Measurements from ENCODE around the gene MRM2.

The MRM2 gene

DNA sequence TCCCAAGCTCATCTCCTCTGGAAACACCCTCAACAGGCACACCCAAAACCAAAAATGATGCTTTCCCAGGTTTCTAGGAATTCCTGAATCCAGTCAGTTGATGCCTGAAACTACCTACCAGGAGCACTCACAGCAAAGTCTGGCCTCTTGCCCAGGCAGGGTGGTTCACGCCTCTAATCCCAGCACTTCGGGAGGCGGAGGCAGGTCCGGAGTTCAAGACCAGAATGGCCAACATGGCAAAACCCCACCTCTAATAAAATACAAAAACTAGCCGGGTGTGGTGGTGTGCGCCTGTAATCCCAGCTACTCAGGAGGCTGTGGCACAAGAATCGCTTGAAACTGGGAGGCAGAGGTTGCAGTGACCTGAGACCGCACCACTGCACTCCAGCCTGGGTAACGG is 11.1 kb downstream of the MRM2 start:
- in situ Hi-C loops (cut with HindIII; ENCODE audit: low pct_ligation_motif_present, low sequenced_read_pairs), result no loop called here
- no peak overlapping the region for H3K27ac ChIP-seq
- H3K27me3 ChIP-seq (replicated peaks), result no peaks in the 10 kb centered on the region
- DNase-seq, result no peak
- peaks cover 18% of the 10 kb centered on the region for H3K36me3 ChIP-seq (replicated peaks)
- H3K4me3 ChIP-seq (ENCODE audit: low read depth, low read length), result no peak overlapping the region
- TF ChIP-seq, protein P1, sequence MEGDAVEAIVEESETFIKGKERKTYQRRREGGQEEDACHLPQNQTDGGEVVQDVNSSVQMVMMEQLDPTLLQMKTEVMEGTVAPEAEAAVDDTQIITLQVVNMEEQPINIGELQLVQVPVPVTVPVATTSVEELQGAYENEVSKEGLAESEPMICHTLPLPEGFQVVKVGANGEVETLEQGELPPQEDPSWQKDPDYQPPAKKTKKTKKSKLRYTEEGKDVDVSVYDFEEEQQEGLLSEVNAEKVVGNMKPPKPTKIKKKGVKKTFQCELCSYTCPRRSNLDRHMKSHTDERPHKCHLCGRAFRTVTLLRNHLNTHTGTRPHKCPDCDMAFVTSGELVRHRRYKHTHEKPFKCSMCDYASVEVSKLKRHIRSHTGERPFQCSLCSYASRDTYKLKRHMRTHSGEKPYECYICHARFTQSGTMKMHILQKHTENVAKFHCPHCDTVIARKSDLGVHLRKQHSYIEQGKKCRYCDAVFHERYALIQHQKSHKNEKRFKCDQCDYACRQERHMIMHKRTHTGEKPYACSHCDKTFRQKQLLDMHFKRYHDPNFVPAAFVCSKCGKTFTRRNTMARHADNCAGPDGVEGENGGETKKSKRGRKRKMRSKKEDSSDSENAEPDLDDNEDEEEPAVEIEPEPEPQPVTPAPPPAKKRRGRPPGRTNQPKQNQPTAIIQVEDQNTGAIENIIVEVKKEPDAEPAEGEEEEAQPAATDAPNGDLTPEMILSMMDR (IDR thresholded peaks at IDR 0.05; ENCODE audit: low read depth, low read length, missing control alignments), result no peak

DNA sequence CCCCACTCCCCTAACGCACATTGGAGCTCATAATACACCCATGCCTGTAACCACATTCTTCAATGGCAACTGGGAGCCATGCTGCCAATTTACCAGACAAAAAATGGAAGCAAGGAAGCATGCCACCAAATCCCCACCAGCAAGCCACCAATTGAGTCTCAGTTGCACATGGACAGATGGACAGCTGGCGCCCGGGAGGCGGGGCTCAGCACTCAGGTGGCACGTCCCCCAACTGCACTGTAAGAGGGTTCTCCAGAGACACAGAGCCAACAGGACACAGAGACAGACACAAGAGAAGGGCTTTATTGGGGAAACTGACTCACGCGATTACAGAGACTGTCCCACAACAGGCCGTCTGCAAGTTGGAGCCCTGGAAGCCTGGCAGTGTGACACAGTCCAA is 11.8 kb downstream of the MRM2 start:
- TF ChIP-seq, protein P1 (IDR thresholded peaks at IDR 0.05; ENCODE audit: low read depth, low read length, missing control alignments), result no peak
- Histone ChIP-seq H3K27me3 (replicated peaks) (no peaks in the 10 kb centered on the region), H3K36me3 (replicated peaks) (peaks cover 17% of the 10 kb centered on the region), H3K27ac (no peak overlapping the region), H3K4me3 (ENCODE audit: low read depth, low read length) (no peak overlapping the region)
- no peak for DNase-seq
- in situ Hi-C loops (cut with HindIII; ENCODE audit: low pct_ligation_motif_present, low sequenced_read_pairs), result no loop called here

DNA sequence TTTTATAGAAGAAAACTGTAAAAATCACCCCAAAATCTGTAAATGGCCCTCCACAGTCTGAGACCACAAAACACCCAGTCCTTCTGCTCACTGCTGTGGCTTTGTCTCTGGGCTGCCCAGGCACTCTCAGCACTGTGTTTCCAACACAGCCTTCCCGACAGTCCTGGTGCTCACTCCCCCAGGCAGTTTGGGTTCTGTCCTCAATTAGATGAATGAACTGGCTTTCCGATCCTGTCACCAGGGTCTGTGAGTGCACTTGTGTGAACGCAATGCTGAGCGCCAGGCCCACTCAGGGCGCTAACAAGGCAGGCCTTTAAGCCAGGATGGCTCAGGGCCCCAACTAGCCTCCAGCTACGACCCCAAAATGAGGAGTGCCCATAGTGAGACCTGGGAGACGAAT is 12.5 kb downstream of the MRM2 start:
- Histone ChIP-seq H3K27me3 (replicated peaks) (no peaks in the 10 kb centered on the region), H3K36me3 (replicated peaks) (peaks cover 12% of the 10 kb centered on the region), H3K27ac (no peak overlapping the region), H3K4me3 (ENCODE audit: low read depth, low read length) (no peak overlapping the region)
- in situ Hi-C loops (cut with HindIII; ENCODE audit: low pct_ligation_motif_present, low sequenced_read_pairs), result no loop called here
- TF ChIP-seq, protein P1 (IDR thresholded peaks at IDR 0.05; ENCODE audit: low read depth, low read length, missing control alignments), result no peak
- DNase-seq, result no peak

DNA sequence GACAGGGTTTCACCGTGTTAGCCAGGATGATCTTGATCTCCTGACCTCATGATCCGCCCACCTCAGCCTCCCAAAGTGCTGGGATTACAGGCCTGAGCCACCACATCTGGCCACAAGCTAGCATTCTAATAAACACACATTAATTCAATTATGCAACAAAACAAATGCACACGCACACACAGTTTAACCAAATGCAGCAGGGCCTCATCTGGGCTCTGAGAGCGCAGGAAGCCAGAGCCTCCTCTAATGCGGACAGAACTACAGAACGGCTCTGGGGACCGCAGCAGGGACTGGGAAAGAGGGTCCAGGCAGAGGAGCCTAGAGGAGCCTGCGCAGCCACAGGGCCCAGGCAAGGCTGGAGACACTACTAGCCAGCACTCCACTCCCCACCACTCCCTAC is 13.1 kb downstream of the MRM2 start:
- H3K27ac ChIP-seq, result no peak overlapping the region
- no peak for DNase-seq
- H3K36me3 ChIP-seq (replicated peaks), result peaks cover 12% of the 10 kb centered on the region
- TF ChIP-seq, protein P1 (IDR thresholded peaks at IDR 0.05; ENCODE audit: low read depth, low read length, missing control alignments), result no peak
- in situ Hi-C loops (cut with HindIII; ENCODE audit: low pct_ligation_motif_present, low sequenced_read_pairs), result no loop called here
- H3K4me3 ChIP-seq (ENCODE audit: low read depth, low read length), result no peak overlapping the region
- no peaks in the 10 kb centered on the region for H3K27me3 ChIP-seq (replicated peaks)

DNA sequence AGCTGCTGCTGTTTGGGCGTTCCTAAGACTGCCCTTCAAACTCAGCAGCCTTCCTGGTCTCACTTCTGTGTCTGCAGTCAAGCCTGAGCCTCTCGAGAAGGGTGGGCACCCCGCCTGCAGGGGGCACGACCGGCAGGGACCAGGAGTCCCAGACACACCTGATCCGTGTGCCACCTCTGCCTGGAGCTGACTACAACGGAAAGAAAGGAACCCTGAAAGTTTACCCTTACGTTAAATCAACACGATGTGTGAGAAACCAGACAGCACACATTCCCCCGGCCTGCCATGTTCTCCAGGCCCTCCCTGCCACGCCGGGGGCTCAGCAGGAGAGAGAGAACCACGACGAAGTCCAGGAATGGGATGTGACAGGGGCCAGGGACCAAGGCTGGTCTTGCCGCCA is 14.3 kb downstream of the MRM2 start:
- Histone ChIP-seq H3K4me3 (ENCODE audit: low read depth, low read length) (no peak overlapping the region), H3K36me3 (replicated peaks) (peaks cover 14% of the 10 kb centered on the region), H3K27ac (no peak overlapping the region), H3K27me3 (replicated peaks) (no peaks in the 10 kb centered on the region)
- TF ChIP-seq, protein P1 (IDR thresholded peaks at IDR 0.05; ENCODE audit: low read depth, low read length, missing control alignments), result no peak
- in situ Hi-C loops (cut with HindIII; ENCODE audit: low pct_ligation_motif_present, low sequenced_read_pairs), result no loop called here
- DNase-seq, result no peak

DNA sequence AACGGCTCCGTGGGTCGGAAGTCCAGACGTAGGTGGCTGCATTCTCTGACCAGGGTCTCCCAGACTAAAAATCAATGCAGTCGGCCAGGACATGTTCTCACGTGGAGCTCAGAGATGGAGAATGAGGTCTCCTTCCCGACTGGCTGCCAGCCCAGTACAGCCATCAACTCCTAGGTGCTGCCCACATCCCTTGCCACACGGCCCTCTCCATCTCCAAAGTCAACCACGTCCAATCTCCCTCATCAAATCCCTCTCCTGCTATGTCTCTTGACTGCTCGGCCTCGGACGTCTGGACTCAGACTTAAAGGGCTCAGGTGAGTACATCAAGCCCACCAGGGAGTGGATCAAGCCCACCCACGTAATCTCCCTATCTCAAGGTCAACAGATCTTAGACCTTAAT is 16.2 kb downstream of the MRM2 start:
- no peak for DNase-seq
- H3K4me3 ChIP-seq (ENCODE audit: low read depth, low read length), result no peak overlapping the region
- no peak overlapping the region for H3K27ac ChIP-seq
- peaks cover 16% of the 10 kb centered on the region for H3K36me3 ChIP-seq (replicated peaks)
- H3K27me3 ChIP-seq (replicated peaks), result no peaks in the 10 kb centered on the region
- in situ Hi-C loops (cut with HindIII; ENCODE audit: low pct_ligation_motif_present, low sequenced_read_pairs), result no loop called here
- TF ChIP-seq, protein P1 (IDR thresholded peaks at IDR 0.05; ENCODE audit: low read depth, low read length, missing control alignments), result no peak
